GM21526 (cell line): ENCODE data around the gene IFT43.

Experiments used
- ATAC-seq: cut with Tn5 transposase; IDR thresholded peaks from one replicate; pipeline ENCODE4 v1.9.1; 2021; ENCODE audit warnings: moderate library complexity; ENCODE audit not compliant: unreplicated experiment, low FRiP score

Gene IFT43

DNA sequence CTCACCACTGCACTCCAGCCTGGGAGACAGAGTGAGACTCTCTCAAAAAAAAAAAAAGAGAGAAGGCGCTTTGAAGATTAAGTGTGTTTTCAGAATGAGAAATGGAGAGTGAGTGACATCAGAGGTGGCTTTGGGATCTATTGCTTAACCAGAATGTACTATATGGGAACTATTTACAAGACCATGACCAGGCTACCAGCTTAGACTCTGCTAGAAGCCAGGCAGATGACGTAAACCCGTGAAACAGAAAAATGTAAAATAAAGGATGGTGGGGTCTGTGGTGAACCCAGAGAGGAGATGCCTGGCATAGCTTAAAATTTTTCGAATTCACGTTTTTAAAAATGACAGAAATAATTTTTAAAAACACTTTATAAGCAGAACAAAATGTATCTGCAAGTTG is 82.0 kb downstream of the IFT43 start:
- ATAC-seq, result no peak

- ATAC-seq, result no peak
Measured at GRCh38 chr14:76073717-76074116, 88.2 kb downstream of the IFT43 start.

DNA sequence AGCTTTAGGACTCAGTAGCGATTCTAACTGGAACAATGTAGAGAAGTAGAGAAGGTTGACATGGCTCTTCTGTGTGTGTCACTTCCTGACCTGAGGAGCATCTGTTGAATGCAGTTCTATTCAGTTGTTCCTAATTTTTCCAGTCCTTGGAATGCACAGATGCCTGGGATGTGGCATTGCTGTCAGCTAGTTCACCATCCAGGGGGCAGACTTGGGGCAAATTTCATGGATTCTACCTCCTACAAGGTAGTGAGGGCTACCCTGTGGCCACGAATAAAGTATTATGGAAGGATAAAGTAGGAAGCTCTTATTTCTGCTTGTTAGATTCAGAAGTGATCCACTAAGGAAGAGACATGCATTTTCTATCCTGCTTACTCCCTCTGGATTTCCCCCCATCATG is 91.8 kb downstream of the IFT43 start:
- no peak for ATAC-seq

DNA sequence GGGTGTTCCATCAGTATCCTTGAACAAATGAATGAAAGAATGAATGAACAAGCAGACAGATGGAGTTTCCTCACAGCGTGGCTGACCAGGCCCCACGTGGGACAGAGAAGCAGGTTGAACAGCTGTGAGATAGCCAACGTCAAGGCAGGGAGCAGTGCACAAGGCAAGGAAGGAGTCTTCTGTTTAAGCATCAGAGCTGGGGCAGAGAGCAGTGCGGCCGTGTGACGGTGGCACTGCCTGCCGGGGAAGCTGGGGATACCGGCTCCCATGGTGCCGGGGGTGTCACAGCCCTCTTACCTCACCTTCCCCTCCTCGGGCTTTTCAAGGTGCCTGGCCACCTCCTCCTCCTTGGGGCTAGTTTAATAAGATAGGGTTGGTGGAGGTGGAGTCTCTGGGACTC is 92.9 kb downstream of the IFT43 start:
- ATAC-seq, result no peak

- no peak for ATAC-seq
Measured at GRCh38 chr14:76080025-76080424, 94.5 kb downstream of the IFT43 start.

DNA sequence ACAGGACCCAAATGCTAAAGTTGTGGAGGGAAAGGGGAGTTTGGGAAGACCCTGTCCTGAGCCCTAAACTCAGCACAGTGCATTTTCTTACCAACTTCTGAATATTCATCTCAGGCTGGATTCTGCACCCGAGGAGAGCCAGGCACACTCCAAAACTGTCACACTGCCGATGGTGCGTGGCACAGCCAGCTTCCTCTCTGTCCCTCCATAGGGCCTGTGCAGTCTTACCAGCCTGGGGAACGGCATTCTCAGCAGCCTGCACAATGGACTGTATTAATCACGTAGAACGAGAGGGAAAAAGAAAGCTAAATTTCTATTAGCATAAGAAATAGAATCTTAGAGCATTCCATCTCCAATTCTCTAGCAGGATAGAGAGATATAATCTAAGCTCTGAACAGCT is 94.9 kb downstream of the IFT43 start:
- no peak for ATAC-seq

DNA sequence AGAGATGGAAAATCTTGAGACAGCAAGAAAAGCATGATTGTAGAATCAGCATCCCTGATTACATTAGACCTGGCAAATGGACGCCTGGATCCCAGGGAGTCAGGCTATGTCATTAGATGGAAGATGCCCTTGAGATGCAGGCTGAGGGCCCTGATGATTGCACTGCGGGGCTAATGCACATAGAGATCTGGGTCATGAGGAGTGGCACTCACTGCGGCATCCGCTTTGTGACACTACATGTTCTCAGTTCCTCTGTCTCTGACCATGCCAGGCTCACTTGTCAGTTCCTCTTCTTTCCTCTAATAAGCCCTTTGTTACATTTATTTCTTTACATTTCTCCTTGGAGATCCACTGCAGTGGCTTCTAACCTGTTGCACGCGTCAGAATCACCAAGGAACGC is 96.1 kb downstream of the IFT43 start:
- ATAC-seq, result no peak

DNA sequence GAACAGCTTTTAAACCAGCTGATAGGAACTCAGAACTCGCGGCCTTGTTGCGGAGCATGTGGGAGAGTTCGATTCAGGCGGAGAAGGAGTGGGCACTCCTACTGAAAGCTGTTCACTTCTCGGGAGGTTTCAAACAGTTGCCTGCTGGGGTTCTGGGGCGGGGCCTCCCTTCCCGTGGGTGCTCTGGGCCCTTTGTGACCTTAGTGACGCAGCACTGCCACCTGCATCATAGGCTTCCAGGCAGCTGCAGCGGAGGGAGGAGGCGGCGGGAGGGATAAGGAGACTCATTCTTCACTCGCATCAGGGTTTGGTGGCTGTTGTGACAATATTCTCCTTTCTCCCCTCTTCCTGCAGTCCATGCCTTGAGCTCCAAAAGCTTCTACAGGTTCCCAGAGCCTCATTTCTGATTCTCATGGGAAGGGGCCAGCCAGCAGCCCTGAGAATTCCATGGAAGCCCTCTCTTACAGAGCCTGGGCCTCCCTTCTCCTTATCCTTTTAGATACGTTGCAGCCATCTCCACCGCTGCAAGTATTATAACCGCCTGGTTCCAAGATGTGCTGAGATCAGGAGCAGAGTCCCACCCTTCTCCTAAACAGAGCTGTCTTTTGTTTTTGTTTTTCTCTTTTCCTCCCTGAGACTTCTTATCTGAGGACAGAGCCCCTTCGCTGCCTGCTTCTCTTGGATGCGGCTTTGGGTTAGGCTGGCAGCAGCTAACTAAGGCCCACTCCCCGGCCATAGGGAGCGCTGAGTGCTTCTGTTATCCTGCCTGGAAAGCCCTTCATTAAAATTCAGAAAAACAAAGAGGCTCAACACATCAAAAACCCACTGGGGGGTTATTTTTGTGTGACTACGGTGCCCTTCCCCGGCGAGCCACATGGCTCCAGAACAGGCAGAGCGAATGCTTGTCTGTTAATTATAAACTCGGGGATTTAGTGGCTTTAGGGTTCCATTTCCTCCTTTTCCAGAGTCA is 98.5 kb downstream of the IFT43 start:
- no peak for ATAC-seq

- no peak for ATAC-seq
Measured at GRCh38 chr14:76085358-76085757, 99.8 kb downstream of the IFT43 start.

DNA sequence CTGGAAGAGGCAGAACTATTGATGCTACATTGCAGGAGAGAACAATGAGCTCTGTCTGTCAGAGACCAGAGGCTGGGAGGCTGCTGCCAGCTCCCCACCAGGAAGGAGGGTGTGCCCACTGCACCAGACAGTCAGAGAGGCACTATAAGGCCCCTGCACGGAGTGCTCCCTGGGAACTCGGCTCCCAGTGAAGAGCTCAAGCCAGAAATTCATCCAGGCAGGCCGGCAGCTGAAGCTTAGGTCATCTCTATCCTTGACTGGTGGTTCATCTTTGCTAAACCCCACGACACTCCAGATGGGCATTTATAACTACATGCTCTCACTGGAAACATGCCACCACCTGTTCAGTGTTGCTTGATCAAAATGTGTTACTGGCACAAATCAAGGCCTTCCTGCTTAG is 101.1 kb downstream of the IFT43 start:
- no peak for ATAC-seq

GRCh38 chr14:76088326-76088725 is 102.8 kb downstream of the IFT43 start:
- no peak for ATAC-seq

GRCh38 chr14:76088771-76089571 is 103.4 kb downstream of the IFT43 start:
- ATAC-seq, result no peak

DNA sequence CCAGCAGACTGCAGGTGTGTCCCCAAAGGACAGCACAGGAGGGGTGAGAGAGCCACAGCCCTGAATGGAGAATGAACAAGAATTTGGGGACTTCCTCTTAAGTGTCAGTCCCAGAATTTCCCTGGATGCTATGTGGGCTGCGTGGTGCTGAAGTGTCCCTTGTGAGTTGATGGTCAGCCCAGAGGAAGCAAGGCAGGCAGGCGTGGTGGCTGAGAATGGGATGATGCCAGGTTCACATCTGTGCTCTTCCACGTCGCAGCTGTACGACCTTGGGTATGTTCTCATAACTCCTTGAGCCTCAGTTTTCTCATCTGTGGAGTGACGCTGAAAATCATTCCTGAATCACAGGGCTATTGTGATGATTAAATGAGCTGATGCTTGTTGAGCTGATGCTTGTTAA is 104.0 kb downstream of the IFT43 start:
- no peak for ATAC-seq

DNA sequence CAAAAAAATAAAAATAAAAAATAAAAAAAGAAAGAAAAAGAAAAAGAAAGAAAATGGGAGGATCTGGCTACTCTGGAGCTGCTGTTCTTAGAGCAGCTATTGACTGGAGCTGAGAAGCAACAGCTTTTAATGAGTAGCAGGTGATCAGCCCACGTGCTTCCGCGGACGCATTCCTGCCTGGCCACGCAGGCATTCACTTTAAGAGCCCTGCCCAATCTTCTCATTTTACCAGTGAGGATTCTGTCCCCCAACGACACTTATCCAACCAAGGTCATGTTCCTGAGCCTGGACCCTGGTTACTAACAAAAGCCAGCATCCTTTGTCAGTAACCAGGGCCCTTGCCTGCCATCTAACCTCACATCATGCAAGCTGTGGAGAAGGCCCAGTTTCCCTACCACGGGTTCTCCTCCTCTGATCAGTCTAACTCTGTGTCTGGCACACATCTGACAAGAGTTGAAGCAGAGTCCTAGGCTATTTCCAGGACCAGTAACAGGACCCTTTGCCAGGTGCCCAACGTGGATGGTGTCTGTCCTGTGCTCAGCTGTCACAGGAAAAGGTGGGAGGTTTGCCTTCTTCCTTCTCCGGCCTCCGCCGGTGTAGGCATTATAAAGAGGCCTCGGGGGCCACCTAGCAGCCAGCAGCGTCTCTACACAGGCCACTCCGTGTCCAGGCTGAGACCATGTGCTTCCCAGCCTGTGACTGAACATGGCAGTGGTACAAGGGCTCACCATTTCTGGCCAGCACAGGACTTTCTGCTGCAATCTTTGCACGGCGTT is 105.2 kb downstream of the IFT43 start:
- ATAC-seq, result no peak

GRCh38 chr14:76093077-76093476 is 107.5 kb downstream of the IFT43 start:
- no peak for ATAC-seq

- ATAC-seq, result no peak
Measured at GRCh38 chr14:76096257-76096656, 110.7 kb downstream of the IFT43 start.

- no peak for ATAC-seq
Measured at GRCh38 chr14:76097547-76097946, 112.0 kb downstream of the IFT43 start.

DNA sequence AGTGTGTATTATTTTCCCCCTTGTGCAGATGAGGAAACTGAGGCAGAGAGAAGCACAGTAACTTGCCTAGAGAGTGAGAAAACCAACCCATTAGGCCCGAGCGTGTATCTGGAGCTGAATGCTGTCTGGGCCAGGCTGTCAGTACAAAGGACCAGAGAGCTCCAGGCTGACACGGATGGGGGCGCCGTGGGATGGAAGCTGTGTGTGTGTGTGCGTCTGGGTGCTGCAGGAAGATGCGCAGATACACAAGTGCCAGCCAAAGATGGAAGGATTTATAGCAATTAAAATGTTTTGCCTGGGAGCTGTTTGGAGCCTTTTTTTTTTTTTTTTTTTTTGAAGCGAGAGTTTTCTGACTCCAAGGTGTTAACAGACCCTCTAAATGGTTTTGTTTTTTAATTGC is 112.5 kb downstream of the IFT43 start:
- no peak for ATAC-seq

DNA sequence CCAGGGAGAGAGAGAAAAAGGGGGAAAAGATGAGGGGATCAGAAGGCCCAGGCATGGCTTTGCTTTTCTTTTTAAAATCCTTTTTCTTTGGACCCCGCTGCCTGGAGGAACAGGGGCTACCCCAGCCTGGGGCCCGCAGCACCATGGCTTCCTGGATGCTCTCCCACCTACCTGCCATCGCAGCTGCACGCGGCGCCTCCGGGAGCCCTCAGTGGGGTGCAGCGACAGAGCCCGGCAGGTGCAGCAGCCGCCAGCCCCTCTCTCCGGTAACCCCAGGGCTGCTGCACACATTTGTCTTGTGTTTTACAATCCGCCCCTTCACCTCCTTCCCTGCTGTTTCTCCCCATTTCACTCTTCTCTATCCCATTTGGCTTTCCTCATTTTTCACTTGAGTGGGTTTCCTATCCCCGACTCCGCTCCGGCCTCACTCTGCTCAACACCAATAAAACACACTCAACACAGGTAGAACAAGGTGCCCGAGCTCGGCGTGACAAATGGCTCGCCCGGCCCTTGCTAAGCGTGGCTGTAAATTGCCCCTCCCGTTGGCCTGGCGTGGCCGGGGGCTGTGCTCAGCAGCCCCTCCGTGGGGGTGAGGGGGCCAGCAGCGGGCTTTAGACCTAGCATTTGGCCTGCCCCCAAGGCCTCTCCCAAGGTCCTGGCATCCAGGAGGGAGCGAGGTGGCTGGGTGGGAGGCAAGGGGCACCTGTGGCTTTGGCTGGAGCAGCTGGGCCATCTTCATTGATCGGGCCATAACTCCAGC is 113.5 kb downstream of the IFT43 start:
- ATAC-seq, result no peak

GRCh38 chr14:76100236-76100635 is 114.7 kb downstream of the IFT43 start:
- no peak for ATAC-seq
